Adrenal gland (tissue), 5 donors: Measurements from ENCODE around the gene ZNF267.

Experiments
- CTCF ChIP-seq, 6 experiments: fragments of 450-650 bp in 4 of 6; fragments of 200-600 bp in 2 of 6; sonication (generic) in 1 of 6; IDR thresholded peaks; 1 replicate in 5 of 6; 2 replicates in 1 of 6; pipeline versions ENCODE4 v1.5.1 to v1.8.0; 2016 to 2021; ENCODE audit warnings: antibody characterized with exemption in 6 of 6, mild to moderate bottlenecking in 2 of 6, moderate library complexity in 1 of 6
- POLR2A ChIP-seq, 2 donors: fragments of 450-650 bp; IDR thresholded peaks; one replicate each; pipeline ENCODE4 v1.6.1; 2017; ENCODE audit warnings: antibody characterized with exemption in 2 of 2, mild to moderate bottlenecking in 2 of 2, moderate library complexity in 1 of 2
- donor health status: DM: no; HTN: no; CAD: no.

GRCh38 chr16:31913668-31914067 lies 40.1 kb downstream of the ZNF267 start:
- TF ChIP-seq CTCF (IDR thresholded peaks at IDR 0.05): no peak
- TF ChIP-seq POLR2A (IDR thresholded peaks at IDR 0.05): no peak
